HepG2 (cell line): ENCODE measurements around the gene SPTBN5. TPM values are rescaled to one million over a fixed set of nuclear protein-coding genes. Genes with fewer than 3 reads are reported as not detected.

Experiments
- ATAC-seq: fragments of 200-7000 bp; cut with Tn5 transposase; 3 replicates; pipeline ENCODE4 v1.9.1; 2020; ENCODE audit warnings: mild to moderate bottlenecking, moderate library complexity
- BruUV-seq: library from RNA; stranded (reverse); fragments of 400-500 nt; replicated peaks from 2 replicates; lab custom pipeline; 2021; lab: Mats Ljungman, UMichigan
- CTCF ChIA-PET: fragments of 300-600 bp; formaldehyde crosslinking; extraction: SDS; loops from one replicate; lab custom pipeline; 2021; ENCODE audit warnings: low total read pairs, inconsistent platforms, low intra/inter-chr PET ratio; lab: Yijun Ruan, JAX
- POLR2A ChIA-PET: fragments of 350-600 bp; sonication (Branson Sonifier 250); formaldehyde crosslinking; loops from one replicate; lab custom pipeline; 2020; ENCODE audit warnings: antibody characterized with exemption, inconsistent platforms; lab: Yijun Ruan, JAX
- DNase-seq: peaks from one replicate; pipeline ENCODE4 v3.0.0-alpha.2; 2015; ENCODE audit warnings: low spot score
- FAIRE-seq: peaks from 3 replicates; lab custom pipeline; 2011; peaks lifted over from hg19 to GRCh38; lab: Jason Lieb, UNC
- H2AFZ ChIP-seq: one replicate; pipeline ENCODE4 v1.6.1; 2011; ENCODE audit warnings: low read length, inconsistent platforms
- H3K27ac ChIP-seq: fragments of 300-600 bp; 3 replicates; pipeline ENCODE4 v1.8.0; 2011; ENCODE audit warnings: mixed run types, mild to moderate bottlenecking, mixed read lengths, low read length, inconsistent platforms; ENCODE audit not compliant: insufficient read depth; ENCODE audit errors: extremely low read length
- H3K27me3 ChIP-seq, 2 experiments: fragments of 200-600 bp in 1 of 2; 2 replicates in 1 of 2; 3 replicates in 1 of 2; pipeline versions ENCODE4 v1.6.0 to v1.8.0; 2011; ENCODE audit warnings: low read length in 2 of 2, mild to moderate bottlenecking in 2 of 2, moderate library complexity in 2 of 2, inconsistent platforms in 1 of 2; ENCODE audit not compliant: insufficient read depth in 2 of 2, control insufficient read depth in 1 of 2
- H3K36me3 ChIP-seq, 2 experiments: fragments of 200-600 bp in 1 of 2; replicated peaks in 1 of 2; 2 replicates in 1 of 2; 3 replicates in 1 of 2; pipeline versions ENCODE4 v1.5.1 to v1.8.0; 2011; ENCODE audit warnings: low read length in 2 of 2, inconsistent platforms in 1 of 2; ENCODE audit not compliant: insufficient read depth in 2 of 2, control insufficient read depth in 1 of 2
- H3K4me1 ChIP-seq: 2 replicates; pipeline ENCODE4 v1.5.1; 2012; ENCODE audit warnings: low read length, inconsistent platforms; ENCODE audit not compliant: insufficient read depth
- H3K4me2 ChIP-seq: 2 replicates; pipeline ENCODE4 v1.6.0; 2011; ENCODE audit warnings: low read depth, low read length, inconsistent platforms
- H3K4me3 ChIP-seq, 3 experiments: fragments of 200-600 bp in 1 of 3; sonication (generic), shearing (Covaris generic) in 1 of 3; replicated peaks in 1 of 3; 2 replicates each; pipeline ENCODE4 v1.5.1; 2011 to 2016; ENCODE audit warnings: low read length in 3 of 3, inconsistent platforms in 2 of 3, low read depth in 2 of 3, mild to moderate bottlenecking in 2 of 3, control low read depth in 1 of 3, mixed read lengths in 1 of 3; ENCODE audit not compliant: insufficient read depth in 1 of 3
- H3K79me2 ChIP-seq: one replicate; pipeline ENCODE4 v1.6.1; 2011; ENCODE audit warnings: low read length, inconsistent platforms; ENCODE audit not compliant: insufficient read depth
- H3K9ac ChIP-seq: 2 replicates; pipeline ENCODE4 v1.6.0; 2011; ENCODE audit warnings: mild to moderate bottlenecking, low read depth, low read length, inconsistent platforms; ENCODE audit not compliant: insufficient read depth
- H3K9me3 ChIP-seq: 2 replicates; pipeline ENCODE4 v1.5.1; 2012; ENCODE audit warnings: mild to moderate bottlenecking, low read length
- H4K20me1 ChIP-seq: 2 replicates; pipeline ENCODE4 v1.6.0; 2011; ENCODE audit warnings: inconsistent platforms, mild to moderate bottlenecking, low read length, moderate library complexity; ENCODE audit not compliant: insufficient read depth
- CAMTA2 ChIP-seq: sonication (generic); formaldehyde crosslinking; IDR thresholded peaks from 2 replicates; pipeline ENCODE4 v1.4.0; 2020; ENCODE audit warnings: mild to moderate bottlenecking, missing genetic modification reagents, borderline replicate concordance
- FOSL1 ChIP-seq: sonication (generic); formaldehyde crosslinking; IDR thresholded peaks from 2 replicates; pipeline ENCODE4 v1.9.0; 2021; ENCODE audit warnings: missing genetic modification reagents, borderline replicate concordance
- SALL1 ChIP-seq: sonication (generic); formaldehyde crosslinking; IDR thresholded peaks from 2 replicates; pipeline ENCODE4 v1.8.0; 2022; ENCODE audit warnings: mild to moderate bottlenecking, missing genetic modification reagents
- SMAD3 ChIP-seq: sonication (generic); formaldehyde crosslinking; IDR thresholded peaks from 2 replicates; pipeline ENCODE4 v1.4.0; 2020; ENCODE audit warnings: missing genetic modification reagents
- U2AF2 ChIP-seq: fragments of 200-400 bp; formaldehyde crosslinking; IDR thresholded peaks from 2 replicates; pipeline ENCODE4 v1.6.1; 2017; ENCODE audit warnings: low read depth, mild to moderate bottlenecking, low read length
- ZNF329 ChIP-seq: sonication (generic); formaldehyde crosslinking; IDR thresholded peaks from 2 replicates; pipeline ENCODE4 v1.9.0; 2021; ENCODE audit warnings: low read depth, mild to moderate bottlenecking, missing genetic modification reagents
- ZNF468 ChIP-seq: sonication (generic); formaldehyde crosslinking; IDR thresholded peaks from 2 replicates; pipeline ENCODE4 v1.8.0; 2022; ENCODE audit warnings: mild to moderate bottlenecking, moderate library complexity, missing genetic modification reagents
- ZNF720 ChIP-seq: sonication (generic); formaldehyde crosslinking; IDR thresholded peaks from 2 replicates; pipeline ENCODE4 v1.4.0; 2020; ENCODE audit warnings: missing genetic modification reagents
- WGBS: methylation state at CpG from one replicate; pipeline ENCODE4 v1.1.6; 2017; ENCODE audit warnings: low lambda C conversion rate; 5-methylcytosine and 5-hydroxymethylcytosine counted together
- in situ Hi-C: cut with HindIII; loops from 2 replicates; pipeline ENCODE4 v1.10.0; 2017; ENCODE audit warnings: low pct_unique_long_range_greater_than_20kb; ENCODE audit not compliant: extremely low pct_ligation_motif_present
- intact Hi-C: fragments of 100-400 bp; cut with micrococcal nuclease; formaldehyde crosslinking; loops from one replicate; pipeline ENCODE4 v1.10.0; 2022; ENCODE audit not compliant: unreplicated experiment
- polyA plus RNA-seq, 8 experiments: library from polyadenylated mRNA; depleted of rRNA in 3 of 8; stranded (reverse) in 7 of 8; unstranded in 1 of 8; fragments of >200 nt; fragmentation: Illumina TruSeq in 4 of 8; extraction: Trizol in 4 of 8; gene quantifications; 2 replicates each; pipeline versions ENCODE4 v1.2.1 to v1.2.3, GENCODE V29; 2011 to 2016; ENCODE audit warnings: low read depth in 4 of 8, missing spikeins in 1 of 8, mixed read lengths in 1 of 8; ENCODE audit not compliant: insufficient read depth in 1 of 8
- total RNA-seq, 5 experiments: library from RNA; depleted of rRNA; stranded (reverse); fragments of >200 nt; fragmentation: Illumina TruSeq; extraction: Trizol; gene quantifications; 2 replicates each; pipeline ENCODE4 v1.2.3, GENCODE V29; 2016; ENCODE audit warnings: low read depth in 1 of 5
- TF ChIP-seq, protein P1 (sequence below): sonication (generic); formaldehyde crosslinking; IDR thresholded peaks from 2 replicates; pipeline ENCODE4 v1.4.0; 2020; ENCODE audit warnings: missing genetic modification reagents
- TF ChIP-seq, protein P2 (sequence below): sonication (generic); formaldehyde crosslinking; IDR thresholded peaks from 2 replicates; pipeline ENCODE4 v1.4.0; 2020; ENCODE audit warnings: missing genetic modification reagents, borderline replicate concordance
- TF ChIP-seq, protein P3 (sequence below): IDR thresholded peaks from 2 replicates; pipeline ENCODE4 v1.6.1; 2016; ENCODE audit warnings: low read depth, borderline replicate concordance
- TF ChIP-seq, protein P4 (sequence below): sonication (generic); formaldehyde crosslinking; IDR thresholded peaks from 2 replicates; pipeline ENCODE4 v1.4.0; 2020; ENCODE audit warnings: mild to moderate bottlenecking, low read depth, missing genetic modification reagents

SPTBN5 gene
- total and polyA plus RNA-seq, 2 of the 13 experiments (the other 11 are each of a cell fraction or from before 2014, with no cell fraction given), result 0.01 to 0.07 TPM

DNA sequence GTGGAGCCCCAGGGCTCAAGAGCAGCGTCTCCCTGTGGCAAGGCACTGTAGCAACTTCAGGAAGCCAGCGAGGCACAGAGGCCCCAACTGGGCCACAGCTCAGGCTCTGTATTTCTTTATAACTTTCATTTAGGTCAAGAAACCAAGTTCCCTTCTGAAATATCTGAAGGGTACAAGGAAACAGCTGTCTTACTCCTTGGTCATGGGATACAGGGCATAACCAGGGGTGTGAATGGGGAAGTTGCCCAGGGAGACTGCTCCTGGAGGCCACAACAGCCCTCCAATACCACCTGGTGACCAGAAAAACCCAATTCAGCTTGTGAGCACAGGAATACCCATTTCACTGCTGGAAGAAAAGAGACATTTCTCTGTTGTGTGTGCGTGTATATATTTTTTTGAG, 13.3 kb upstream of the SPTBN5 start:
- intact Hi-C loops, result no loop called here
- no peaks in the 10 kb centered on the region for H3K4me1 ChIP-seq
- H3K4me2 ChIP-seq, result no peak overlapping the region
- ChIA-PET POLR2A (no interaction called here), CTCF (no interaction called here)
- peaks cover 4 to 16% of the 10 kb centered on the region in 2 experiments; a peak in 4 of 5 replicates for H3K36me3 ChIP-seq
- DNase-seq (no peak), ATAC-seq (no peak), FAIRE-seq (no peak)
- H3K79me2 ChIP-seq, result no peaks in the 10 kb centered on the region
- no peaks in the 10 kb centered on the region for H4K20me1 ChIP-seq
- TF ChIP-seq, protein P1, sequence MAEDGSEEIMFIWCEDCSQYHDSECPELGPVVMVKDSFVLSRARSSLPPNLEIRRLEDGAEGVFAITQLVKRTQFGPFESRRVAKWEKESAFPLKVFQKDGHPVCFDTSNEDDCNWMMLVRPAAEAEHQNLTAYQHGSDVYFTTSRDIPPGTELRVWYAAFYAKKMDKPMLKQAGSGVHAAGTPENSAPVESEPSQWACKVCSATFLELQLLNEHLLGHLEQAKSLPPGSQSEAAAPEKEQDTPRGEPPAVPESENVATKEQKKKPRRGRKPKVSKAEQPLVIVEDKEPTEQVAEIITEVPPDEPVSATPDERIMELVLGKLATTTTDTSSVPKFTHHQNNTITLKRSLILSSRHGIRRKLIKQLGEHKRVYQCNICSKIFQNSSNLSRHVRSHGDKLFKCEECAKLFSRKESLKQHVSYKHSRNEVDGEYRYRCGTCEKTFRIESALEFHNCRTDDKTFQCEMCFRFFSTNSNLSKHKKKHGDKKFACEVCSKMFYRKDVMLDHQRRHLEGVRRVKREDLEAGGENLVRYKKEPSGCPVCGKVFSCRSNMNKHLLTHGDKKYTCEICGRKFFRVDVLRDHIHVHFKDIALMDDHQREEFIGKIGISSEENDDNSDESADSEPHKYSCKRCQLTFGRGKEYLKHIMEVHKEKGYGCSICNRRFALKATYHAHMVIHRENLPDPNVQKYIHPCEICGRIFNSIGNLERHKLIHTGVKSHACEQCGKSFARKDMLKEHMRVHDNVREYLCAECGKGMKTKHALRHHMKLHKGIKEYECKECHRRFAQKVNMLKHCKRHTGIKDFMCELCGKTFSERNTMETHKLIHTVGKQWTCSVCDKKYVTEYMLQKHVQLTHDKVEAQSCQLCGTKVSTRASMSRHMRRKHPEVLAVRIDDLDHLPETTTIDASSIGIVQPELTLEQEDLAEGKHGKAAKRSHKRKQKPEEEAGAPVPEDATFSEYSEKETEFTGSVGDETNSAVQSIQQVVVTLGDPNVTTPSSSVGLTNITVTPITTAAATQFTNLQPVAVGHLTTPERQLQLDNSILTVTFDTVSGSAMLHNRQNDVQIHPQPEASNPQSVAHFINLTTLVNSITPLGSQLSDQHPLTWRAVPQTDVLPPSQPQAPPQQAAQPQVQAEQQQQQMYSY (CRISPR knock-in tag), result no peak
- TF ChIP-seq ZNF468 (CRISPR knock-in tag), result no peak
- TF ChIP-seq, protein P2, sequence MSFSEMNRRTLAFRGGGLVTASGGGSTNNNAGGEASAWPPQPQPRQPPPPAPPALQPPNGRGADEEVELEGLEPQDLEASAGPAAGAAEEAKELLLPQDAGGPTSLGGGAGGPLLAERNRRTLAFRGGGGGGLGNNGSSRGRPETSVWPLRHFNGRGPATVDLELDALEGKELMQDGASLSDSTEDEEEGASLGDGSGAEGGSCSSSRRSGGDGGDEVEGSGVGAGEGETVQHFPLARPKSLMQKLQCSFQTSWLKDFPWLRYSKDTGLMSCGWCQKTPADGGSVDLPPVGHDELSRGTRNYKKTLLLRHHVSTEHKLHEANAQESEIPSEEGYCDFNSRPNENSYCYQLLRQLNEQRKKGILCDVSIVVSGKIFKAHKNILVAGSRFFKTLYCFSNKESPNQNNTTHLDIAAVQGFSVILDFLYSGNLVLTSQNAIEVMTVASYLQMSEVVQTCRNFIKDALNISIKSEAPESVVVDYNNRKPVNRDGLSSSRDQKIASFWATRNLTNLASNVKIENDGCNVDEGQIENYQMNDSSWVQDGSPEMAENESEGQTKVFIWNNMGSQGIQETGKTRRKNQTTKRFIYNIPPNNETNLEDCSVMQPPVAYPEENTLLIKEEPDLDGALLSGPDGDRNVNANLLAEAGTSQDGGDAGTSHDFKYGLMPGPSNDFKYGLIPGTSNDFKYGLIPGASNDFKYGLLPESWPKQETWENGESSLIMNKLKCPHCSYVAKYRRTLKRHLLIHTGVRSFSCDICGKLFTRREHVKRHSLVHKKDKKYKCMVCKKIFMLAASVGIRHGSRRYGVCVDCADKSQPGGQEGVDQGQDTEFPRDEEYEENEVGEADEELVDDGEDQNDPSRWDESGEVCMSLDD (CRISPR knock-in tag), result no peak
- TF ChIP-seq, protein P3, sequence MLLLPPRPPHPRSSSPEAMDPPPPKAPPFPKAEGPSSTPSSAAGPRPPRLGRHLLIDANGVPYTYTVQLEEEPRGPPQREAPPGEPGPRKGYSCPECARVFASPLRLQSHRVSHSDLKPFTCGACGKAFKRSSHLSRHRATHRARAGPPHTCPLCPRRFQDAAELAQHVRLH, result no peak
- no peak for TF ChIP-seq SMAD3
- no peak for TF ChIP-seq CAMTA2 (CRISPR knock-in tag)
- no peak for TF ChIP-seq SALL1
- no peak for TF ChIP-seq ZNF329 (CRISPR knock-in tag)
- no peak for TF ChIP-seq FOSL1
- no peak for TF ChIP-seq ZNF720 (CRISPR knock-in tag)
- TF ChIP-seq U2AF2, result no peak
- TF ChIP-seq, protein P4, sequence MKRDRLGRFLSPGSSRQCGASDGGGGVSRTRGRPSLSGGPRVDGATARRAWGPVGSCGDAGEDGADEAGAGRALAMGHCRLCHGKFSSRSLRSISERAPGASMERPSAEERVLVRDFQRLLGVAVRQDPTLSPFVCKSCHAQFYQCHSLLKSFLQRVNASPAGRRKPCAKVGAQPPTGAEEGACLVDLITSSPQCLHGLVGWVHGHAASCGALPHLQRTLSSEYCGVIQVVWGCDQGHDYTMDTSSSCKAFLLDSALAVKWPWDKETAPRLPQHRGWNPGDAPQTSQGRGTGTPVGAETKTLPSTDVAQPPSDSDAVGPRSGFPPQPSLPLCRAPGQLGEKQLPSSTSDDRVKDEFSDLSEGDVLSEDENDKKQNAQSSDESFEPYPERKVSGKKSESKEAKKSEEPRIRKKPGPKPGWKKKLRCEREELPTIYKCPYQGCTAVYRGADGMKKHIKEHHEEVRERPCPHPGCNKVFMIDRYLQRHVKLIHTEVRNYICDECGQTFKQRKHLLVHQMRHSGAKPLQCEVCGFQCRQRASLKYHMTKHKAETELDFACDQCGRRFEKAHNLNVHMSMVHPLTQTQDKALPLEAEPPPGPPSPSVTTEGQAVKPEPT, result no peak
- H3K9me3 ChIP-seq, result no peaks in the 10 kb centered on the region
- in situ Hi-C loops, result no loop called here
- H3K27ac ChIP-seq, result no peak overlapping the region
- H3K27me3 ChIP-seq, result no peaks in the 10 kb centered on the region
- no peak overlapping the region for H2AFZ ChIP-seq
- WGBS, result 86% methylated on average over 1 of the region's 3 CpGs
- H3K4me3 ChIP-seq, result no peak overlapping the region
- no TSS peak for BruUV-seq
- no peak overlapping the region for H3K9ac ChIP-seq
